ENCODE data around the gene SLC25A21. TPM values are rescaled to one million over a fixed set of nuclear protein-coding genes. Genes with fewer than 3 reads are reported as not detected.

SLC25A21 gene
- total RNA-seq, 4 donors from 2014 or later: 2.0 TPM; not detected in 3

GRCh38 chr14:36757734-36758601 lies 414.4 kb downstream of the SLC25A21 start:
- Histone ChIP-seq H3K36me3 (no peaks in the 10 kb centered on the region), H3K9me3 (no peaks in the 10 kb centered on the region), H3K4me3 (no peak overlapping the region), H3K4me1 (no peaks in the 10 kb centered on the region), H3K27ac (no peak overlapping the region), H3K27me3 (no peaks in the 10 kb centered on the region)
- TF ChIP-seq POLR2AphosphoS5 (IDR thresholded peaks at IDR 0.05) (no peak), POLR2A (IDR thresholded peaks at IDR 0.05) (no peak), EP300 (IDR thresholded peaks at IDR 0.05) (no peak)
- WGBS: 71% methylated on average over 6 of the region's 6 CpGs
- no peak for DNase-seq (ENCODE audit: low spot score in 2 of 2)

DNA sequence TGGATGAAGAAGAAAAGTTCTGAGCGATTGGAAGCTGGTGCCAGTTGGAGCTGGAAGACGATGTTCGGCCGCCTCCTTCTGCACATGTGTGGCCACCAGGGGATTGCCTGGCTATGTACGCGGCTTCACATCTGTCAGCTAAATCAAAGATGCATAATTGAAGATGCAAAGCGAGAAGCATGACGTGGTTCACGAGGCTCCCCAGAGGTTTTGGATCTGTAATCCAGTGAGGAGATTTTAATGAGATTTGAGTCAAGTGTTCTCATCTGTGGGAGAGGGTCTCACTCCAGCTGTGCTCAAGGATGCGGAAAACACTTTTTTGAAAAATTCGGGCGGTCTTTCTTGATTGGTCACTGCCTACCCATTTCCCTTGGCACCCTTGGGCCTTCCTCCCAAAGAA lies 416.2 kb downstream of the SLC25A21 start:
- no peaks in the 10 kb centered on the region for H3K27me3 ChIP-seq
- no peaks in the 10 kb centered on the region for H3K4me1 ChIP-seq
- 73% methylated on average over 12 of the region's 12 CpGs for WGBS
- no peak overlapping the region for H3K4me3 ChIP-seq
- DNase-seq (ENCODE audit: low spot score in 2 of 2): no peak
- H3K9me3 ChIP-seq: no peaks in the 10 kb centered on the region
- H3K36me3 ChIP-seq: no peaks in the 10 kb centered on the region
- no peak for TF ChIP-seq EP300 (IDR thresholded peaks at IDR 0.05)
- TF ChIP-seq CTCF (IDR thresholded peaks at IDR 0.05): no peak
- TF ChIP-seq POLR2A (IDR thresholded peaks at IDR 0.05): no peak
- no peak for TF ChIP-seq POLR2AphosphoS5 (IDR thresholded peaks at IDR 0.05)
- no peak overlapping the region for H3K27ac ChIP-seq

- no peaks in the 10 kb centered on the region for H3K4me1 ChIP-seq
- H3K27ac ChIP-seq: no peak overlapping the region
- no peak overlapping the region for H3K4me3 ChIP-seq
Observed at GRCh38 chr14:36755756-36756155, 416.6 kb downstream of the SLC25A21 start.

GRCh38 chr14:36751920-36752319 lies 420.5 kb downstream of the SLC25A21 start:
- Histone ChIP-seq H3K27me3 (no peaks in the 10 kb centered on the region), H3K4me3 (no peak overlapping the region), H3K9me3 (no peaks in the 10 kb centered on the region), H3K36me3 (no peaks in the 10 kb centered on the region), H3K4me1 (no peaks in the 10 kb centered on the region), H3K27ac (no peak overlapping the region)
- DNase-seq (ENCODE audit: low spot score in 2 of 2): no peak
- 84% methylated on average over 3 of the region's 3 CpGs for WGBS
- TF ChIP-seq POLR2AphosphoS5 (IDR thresholded peaks at IDR 0.05) (no peak), CTCF (IDR thresholded peaks at IDR 0.05) (no peak), EP300 (IDR thresholded peaks at IDR 0.05) (no peak), POLR2A (IDR thresholded peaks at IDR 0.05) (no peak)

More at GRCh38 chr14:36755756-36756155, 416.6 kb downstream of the SLC25A21 start:
- TF ChIP-seq POLR2A (IDR thresholded peaks at IDR 0.05): no peak
- Histone ChIP-seq H3K27me3 (no peaks in the 10 kb centered on the region), H3K36me3 (no peaks in the 10 kb centered on the region), H3K9me3 (no peaks in the 10 kb centered on the region)
- no peak for DNase-seq (ENCODE audit: low spot score in 2 of 2)

DNA sequence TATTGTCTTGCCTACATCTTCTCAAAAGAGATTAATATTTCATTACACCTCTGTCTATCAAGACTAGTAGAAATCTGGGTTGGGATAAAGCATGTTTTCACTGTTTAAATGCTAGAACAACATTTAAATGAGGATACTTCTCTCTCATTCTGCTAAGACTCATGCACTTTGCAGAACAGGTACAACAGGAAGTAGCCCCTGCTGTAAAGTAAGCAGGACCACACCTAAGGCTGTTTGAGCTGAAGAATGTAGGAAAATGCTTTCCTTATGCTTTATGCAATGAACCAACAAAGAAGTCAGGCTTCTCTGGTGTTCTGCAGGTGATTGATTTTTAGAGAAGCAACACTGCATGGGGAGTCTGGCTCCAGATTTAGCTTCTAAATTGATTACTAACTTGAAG lies 421.3 kb downstream of the SLC25A21 start:
- H3K36me3 ChIP-seq: no peaks in the 10 kb centered on the region
- no peaks in the 10 kb centered on the region for H3K27me3 ChIP-seq
- no peak for TF ChIP-seq POLR2AphosphoS5 (IDR thresholded peaks at IDR 0.05)
- no peak for TF ChIP-seq POLR2A (IDR thresholded peaks at IDR 0.05)
- no peak for TF ChIP-seq EP300 (IDR thresholded peaks at IDR 0.05)
- TF ChIP-seq CTCF (IDR thresholded peaks at IDR 0.05): no peak
- no peaks in the 10 kb centered on the region for H3K4me1 ChIP-seq
- H3K4me3 ChIP-seq: no peak overlapping the region
- H3K27ac ChIP-seq: no peak overlapping the region
- H3K9me3 ChIP-seq: no peaks in the 10 kb centered on the region
- DNase-seq (ENCODE audit: low spot score in 2 of 2): no peak

DNA sequence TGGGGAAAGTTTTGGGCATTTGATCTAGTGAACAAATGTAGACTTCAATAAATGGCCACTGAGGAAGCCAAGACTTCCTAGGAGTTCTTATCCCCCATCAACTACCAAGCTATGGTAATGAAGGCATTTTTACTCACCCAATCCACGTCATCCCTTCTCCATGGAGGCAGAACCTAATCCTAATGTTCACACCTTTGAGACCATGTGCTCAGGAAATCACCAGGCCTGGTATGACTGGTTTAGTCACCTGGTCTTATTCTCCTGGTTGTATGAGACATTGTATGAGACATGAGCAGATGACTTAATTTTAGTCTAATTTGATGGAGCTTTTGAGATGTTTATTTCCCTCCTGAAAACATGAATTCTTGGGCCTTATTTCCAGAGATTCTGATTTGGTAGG lies 422.2 kb downstream of the SLC25A21 start:
- WGBS: 78% methylated on average over 1 of the region's 1 CpG
- Histone ChIP-seq H3K36me3 (no peaks in the 10 kb centered on the region), H3K4me1 (no peaks in the 10 kb centered on the region), H3K4me3 (no peak overlapping the region), H3K27ac (no peak overlapping the region), H3K9me3 (no peaks in the 10 kb centered on the region), H3K27me3 (no peaks in the 10 kb centered on the region)
- TF ChIP-seq POLR2A (IDR thresholded peaks at IDR 0.05) (no peak), EP300 (IDR thresholded peaks at IDR 0.05) (no peak), POLR2AphosphoS5 (IDR thresholded peaks at IDR 0.05) (no peak), CTCF (IDR thresholded peaks at IDR 0.05) (no peak)
- no peak for DNase-seq (ENCODE audit: low spot score in 2 of 2)

All from suprapubic skin (tissue), 4 donors.